Measurements from ENCODE around the gene CLEC2B. TPM values are rescaled to one million over a fixed set of nuclear protein-coding genes. Genes with fewer than 3 reads are reported as not detected.

Gene CLEC2B
- total and polyA plus RNA-seq, 4 donors = 2.9 to 4.2 (median 3.1) TPM

GRCh38 chr12:9829483-9829882, 39.7 kb downstream of the CLEC2B start:
- Histone ChIP-seq H3K9ac (ENCODE audit: low read depth in 1 of 2, low read length in 2 of 2) (no peak overlapping the region), H3K4me1 (ENCODE audit: control insufficient read depth in 4 of 4, insufficient read depth in 4 of 4, low read length in 3 of 4) (peaks cover 0 to 5% (median 0%) of the 10 kb centered on the region in 4 donors), H3K27ac (ENCODE audit: low read depth in 1 of 2, low read length in 2 of 2) (no peak overlapping the region), H3K4me3 (ENCODE audit: low read depth in 1 of 3, low read length in 3 of 3) (no peak overlapping the region), H3K36me3 (ENCODE audit: control insufficient read depth in 4 of 4, insufficient read depth in 3 of 4, low read depth in 1 of 4, low read length in 3 of 4) (no peaks in the 10 kb centered on the region), H3K27me3 (ENCODE audit: control insufficient read depth in 4 of 4, insufficient read depth in 4 of 4, low read length in 3 of 4) (no peaks in the 10 kb centered on the region), H3K9me3 (ENCODE audit: control insufficient read depth in 4 of 4, low read length in 3 of 4) (no peaks in the 10 kb centered on the region)
- TF ChIP-seq FOXA2 (IDR thresholded peaks at IDR 0.05) = no peak
- TF ChIP-seq GABPA (IDR thresholded peaks at IDR 0.05 in 1 of 2, conservative IDR thresholded peaks at IDR 0.05 in 1 of 2) = no peak
- no peak for TF ChIP-seq EGR1 (IDR thresholded peaks at IDR 0.05; ENCODE audit: low read depth in 2 of 2)
- no peak for TF ChIP-seq SP1 (IDR thresholded peaks at IDR 0.05)
- TF ChIP-seq, protein P1, sequence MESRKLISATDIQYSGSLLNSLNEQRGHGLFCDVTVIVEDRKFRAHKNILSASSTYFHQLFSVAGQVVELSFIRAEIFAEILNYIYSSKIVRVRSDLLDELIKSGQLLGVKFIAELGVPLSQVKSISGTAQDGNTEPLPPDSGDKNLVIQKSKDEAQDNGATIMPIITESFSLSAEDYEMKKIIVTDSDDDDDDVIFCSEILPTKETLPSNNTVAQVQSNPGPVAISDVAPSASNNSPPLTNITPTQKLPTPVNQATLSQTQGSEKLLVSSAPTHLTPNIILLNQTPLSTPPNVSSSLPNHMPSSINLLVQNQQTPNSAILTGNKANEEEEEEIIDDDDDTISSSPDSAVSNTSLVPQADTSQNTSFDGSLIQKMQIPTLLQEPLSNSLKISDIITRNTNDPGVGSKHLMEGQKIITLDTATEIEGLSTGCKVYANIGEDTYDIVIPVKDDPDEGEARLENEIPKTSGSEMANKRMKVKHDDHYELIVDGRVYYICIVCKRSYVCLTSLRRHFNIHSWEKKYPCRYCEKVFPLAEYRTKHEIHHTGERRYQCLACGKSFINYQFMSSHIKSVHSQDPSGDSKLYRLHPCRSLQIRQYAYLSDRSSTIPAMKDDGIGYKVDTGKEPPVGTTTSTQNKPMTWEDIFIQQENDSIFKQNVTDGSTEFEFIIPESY (IDR thresholded peaks at IDR 0.05) = no peak
- no peak for TF ChIP-seq YY1 (IDR thresholded peaks at IDR 0.05)
- TF ChIP-seq HNF4G (IDR thresholded peaks at IDR 0.05) = no peak
- no peak for TF ChIP-seq FOXA1 (IDR thresholded peaks at IDR 0.05)
- TF ChIP-seq JUND (IDR thresholded peaks at IDR 0.05) = no peak
- TF ChIP-seq, protein P2, sequence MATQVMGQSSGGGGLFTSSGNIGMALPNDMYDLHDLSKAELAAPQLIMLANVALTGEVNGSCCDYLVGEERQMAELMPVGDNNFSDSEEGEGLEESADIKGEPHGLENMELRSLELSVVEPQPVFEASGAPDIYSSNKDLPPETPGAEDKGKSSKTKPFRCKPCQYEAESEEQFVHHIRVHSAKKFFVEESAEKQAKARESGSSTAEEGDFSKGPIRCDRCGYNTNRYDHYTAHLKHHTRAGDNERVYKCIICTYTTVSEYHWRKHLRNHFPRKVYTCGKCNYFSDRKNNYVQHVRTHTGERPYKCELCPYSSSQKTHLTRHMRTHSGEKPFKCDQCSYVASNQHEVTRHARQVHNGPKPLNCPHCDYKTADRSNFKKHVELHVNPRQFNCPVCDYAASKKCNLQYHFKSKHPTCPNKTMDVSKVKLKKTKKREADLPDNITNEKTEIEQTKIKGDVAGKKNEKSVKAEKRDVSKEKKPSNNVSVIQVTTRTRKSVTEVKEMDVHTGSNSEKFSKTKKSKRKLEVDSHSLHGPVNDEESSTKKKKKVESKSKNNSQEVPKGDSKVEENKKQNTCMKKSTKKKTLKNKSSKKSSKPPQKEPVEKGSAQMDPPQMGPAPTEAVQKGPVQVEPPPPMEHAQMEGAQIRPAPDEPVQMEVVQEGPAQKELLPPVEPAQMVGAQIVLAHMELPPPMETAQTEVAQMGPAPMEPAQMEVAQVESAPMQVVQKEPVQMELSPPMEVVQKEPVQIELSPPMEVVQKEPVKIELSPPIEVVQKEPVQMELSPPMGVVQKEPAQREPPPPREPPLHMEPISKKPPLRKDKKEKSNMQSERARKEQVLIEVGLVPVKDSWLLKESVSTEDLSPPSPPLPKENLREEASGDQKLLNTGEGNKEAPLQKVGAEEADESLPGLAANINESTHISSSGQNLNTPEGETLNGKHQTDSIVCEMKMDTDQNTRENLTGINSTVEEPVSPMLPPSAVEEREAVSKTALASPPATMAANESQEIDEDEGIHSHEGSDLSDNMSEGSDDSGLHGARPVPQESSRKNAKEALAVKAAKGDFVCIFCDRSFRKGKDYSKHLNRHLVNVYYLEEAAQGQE (IDR thresholded peaks at IDR 0.05) = no peak
- no peak for TF ChIP-seq HNF4A (conservative IDR thresholded peaks at IDR 0.05)
- 92% methylated on average over 3 of the region's 3 CpGs for WGBS
- no peak for DNase-seq (ENCODE audit: low spot score)

- H3K4me1 ChIP-seq (ENCODE audit: control insufficient read depth in 4 of 4, insufficient read depth in 4 of 4, low read length in 3 of 4) = peaks cover 0 to 5% (median 0%) of the 10 kb centered on the region in 4 donors
- TF ChIP-seq HNF4A (conservative IDR thresholded peaks at IDR 0.05) = no peak
- TF ChIP-seq RAD21 (IDR thresholded peaks at IDR 0.05) = no peak
- no peak for TF ChIP-seq FOXA1 (IDR thresholded peaks at IDR 0.05)
- TF ChIP-seq HNF4G (IDR thresholded peaks at IDR 0.05) = no peak
- TF ChIP-seq YY1 (IDR thresholded peaks at IDR 0.05) = no peak
- TF ChIP-seq, protein P2 (IDR thresholded peaks at IDR 0.05) = no peak
- no peak for TF ChIP-seq GABPA (IDR thresholded peaks at IDR 0.05 in 1 of 2, conservative IDR thresholded peaks at IDR 0.05 in 1 of 2)
- TF ChIP-seq SP1 (IDR thresholded peaks at IDR 0.05) = no peak
- no peak for TF ChIP-seq CTCF (IDR thresholded peaks at IDR 0.05; ENCODE audit: low read depth, low read length, missing input control)
- peak within 1 kb of the TSS in 1 of 2 donors; percentile 22 for H3K9ac ChIP-seq (ENCODE audit: low read depth in 1 of 2, low read length in 2 of 2)
- no peaks in the 10 kb centered on the region for H3K27me3 ChIP-seq (ENCODE audit: control insufficient read depth in 4 of 4, insufficient read depth in 4 of 4, low read length in 3 of 4)
- WGBS = 91% methylated on average over 3 of the region's 3 CpGs
- H3K9me3 ChIP-seq (ENCODE audit: control insufficient read depth in 4 of 4, low read length in 3 of 4) = no peaks in the 10 kb centered on the region
- H3K27ac ChIP-seq (ENCODE audit: low read depth in 1 of 2, low read length in 2 of 2) = no peak within 1 kb of the TSS
- H3K36me3 ChIP-seq (ENCODE audit: control insufficient read depth in 4 of 4, insufficient read depth in 3 of 4, low read depth in 1 of 4, low read length in 3 of 4) = no peaks in the 10 kb centered on the region
- DNase-seq (ENCODE audit: low spot score) = no peak
- no peak within 1 kb of the TSS for H3K4me3 ChIP-seq (ENCODE audit: low read depth in 1 of 3, low read length in 3 of 3)
These were observed 41.8 kb downstream of the CLEC2B start, which contains the start of gene KLRF1 for GRCh38 chr12:9827209-9827888. KLRF1 (plus strand) TSS chr12:9827481; CDS start chr12:9827545, 64 bp downstream.
